Upper lobe of left lung (tissue), 6 donors: ENCODE measurements around the gene CYP4V2. TPM values are rescaled to one million over a fixed set of nuclear protein-coding genes. Genes with fewer than 3 reads are reported as not detected.
A peak's percentile ranks its signal among the peaks of the same experiment; 100 is the strongest.

Experiments
- ATAC-seq, 2 donors: fragments of 200-7000 bp; cut with Tn5 transposase; one replicate each; pipeline ENCODE4 v1.9.1; 2022; ENCODE audit warnings: mild to moderate bottlenecking in 2 of 2, moderate library complexity in 2 of 2; ENCODE audit not compliant: low FRiP score in 2 of 2
- DNase-seq, 2 donors: peaks; one replicate each; pipeline ENCODE4 v3.0.0-alpha.2; 2019 to 2020
- H3K27ac ChIP-seq, 4 donors: fragments of 200-600 bp; sonication (generic); one replicate each; pipeline ENCODE4 v1.5.1; 2016 to 2019
- H3K27me3 ChIP-seq, 4 donors: fragments of 200-600 bp; sonication (generic); one replicate each; pipeline ENCODE4 v1.5.1; 2017 to 2019
- H3K36me3 ChIP-seq, 4 donors: fragments of 200-600 bp; sonication (generic); one replicate each; pipeline ENCODE4 v1.5.1; 2016 to 2019
- H3K4me1 ChIP-seq, 4 donors: fragments of 200-600 bp; sonication (generic); one replicate each; pipeline ENCODE4 v1.5.1; 2018 to 2019
- H3K4me3 ChIP-seq, 4 donors: fragments of 200-600 bp; sonication (generic); one replicate each; pipeline ENCODE4 v1.5.1; 2017 to 2019; ENCODE audit warnings: mild to moderate bottlenecking in 2 of 4, moderate library complexity in 1 of 4
- H3K9me3 ChIP-seq, 4 donors: fragments of 200-600 bp; sonication (generic); one replicate each; pipeline ENCODE4 v1.5.1; 2018 to 2019
- CTCF ChIP-seq, 6 experiments: fragments of 450-650 bp in 4 of 6; fragments of 200-600 bp in 2 of 6; sonication (generic) in 2 of 6; IDR thresholded peaks; one replicate each; pipeline ENCODE4 v1.5.1; 2016 to 2019; ENCODE audit warnings: antibody characterized with exemption in 6 of 6
- EP300 ChIP-seq, 4 donors: sonication (generic); formaldehyde crosslinking; IDR thresholded peaks; one replicate each; pipeline ENCODE4 v1.5.1; 2017; ENCODE audit warnings: antibody characterized with exemption in 4 of 4, control low read depth in 2 of 4
- POLR2A ChIP-seq, 4 donors: fragments of 450-650 bp; IDR thresholded peaks; one replicate each; pipeline ENCODE4 v1.5.1; 2016 to 2017; ENCODE audit warnings: antibody characterized with exemption in 4 of 4, mild to moderate bottlenecking in 2 of 4
- POLR2AphosphoS5 ChIP-seq, 2 donors: sonication (generic); formaldehyde crosslinking; IDR thresholded peaks; one replicate each; pipeline ENCODE4 v1.5.1; 2017; ENCODE audit warnings: antibody characterized with exemption in 2 of 2
- WGBS, 2 donors: methylation state at CpG; one replicate each; pipeline ENCODE4 v1.1.5; 2017 to 2018; 5-methylcytosine and 5-hydroxymethylcytosine counted together
- total RNA-seq, 6 donors: library from RNA; depleted of rRNA in 4 of 6; stranded (reverse); fragments of >200 nt in 4 of 6; gene quantifications; one replicate each; pipeline versions ENCODE4 v1.1.0 to v1.2.1, GENCODE V29; 2016 to 2021
- donor health status: DM: no; HTN: no; CAD: no; lungs with moderate emphysema.
- donor health status: DM: no; HTN: yes; CAD: no; lungs with severe emphysema.

Gene CYP4V2
- total RNA-seq, 6 donors from 2014 or later, result 30.7 to 44.7 (median 33.1) TPM

- TF ChIP-seq CTCF (IDR thresholded peaks at IDR 0.05) (no peak), EP300 (IDR thresholded peaks at IDR 0.05) (no peak), POLR2AphosphoS5 (IDR thresholded peaks at IDR 0.05) (no peak), POLR2A (IDR thresholded peaks at IDR 0.05) (no peak)
- Histone ChIP-seq H3K9me3 (no peaks in the 10 kb centered on the region), H3K4me3 (peak overlapping the region in 1 of 4 donors; percentile 43), H3K36me3 (peaks cover 0 to 11% (median 9%) of the 10 kb centered on the region in 4 donors), H3K27me3 (no peaks in the 10 kb centered on the region), H3K4me1 (peaks cover 4 to 8% (median 6%) of the 10 kb centered on the region in 4 donors), H3K27ac (peak overlapping the region in 2 of 4 donors; percentile 35 to 46)
- ATAC-seq (no peak), DNase-seq (peak in 1 of 2 donors; percentile 35)
- WGBS, 2 donors, result 84 to 93% methylated on average over 12 to 13 of the region's 13 CpGs
Observed at GRCh38 chr4:186204686-186205085, 13.3 kb downstream of the CYP4V2 start.

GRCh38 chr4:186205156-186205555 lies 13.8 kb downstream of the CYP4V2 start:
- Histone ChIP-seq H3K27ac (no peak overlapping the region), H3K9me3 (no peaks in the 10 kb centered on the region), H3K36me3 (peaks cover 0 to 15% (median 11%) of the 10 kb centered on the region in 4 donors), H3K4me3 (peak overlapping the region in 1 of 4 donors; percentile 43), H3K27me3 (no peaks in the 10 kb centered on the region), H3K4me1 (peaks cover 4 to 8% (median 6%) of the 10 kb centered on the region in 4 donors)
- ATAC-seq (no peak), DNase-seq (no peak)
- 84 to 92% methylated on average over 8 of the region's 8 CpGs for WGBS, 2 donors
- no peak for TF ChIP-seq EP300 (IDR thresholded peaks at IDR 0.05)
- no peak for TF ChIP-seq CTCF (IDR thresholded peaks at IDR 0.05)
- TF ChIP-seq POLR2AphosphoS5 (IDR thresholded peaks at IDR 0.05), result no peak
- TF ChIP-seq POLR2A (IDR thresholded peaks at IDR 0.05), result no peak

GRCh38 chr4:186216465-186217024 lies 25.2 kb downstream of the CYP4V2 start:
- TF ChIP-seq EP300 (IDR thresholded peaks at IDR 0.05) (no peak), CTCF (IDR thresholded peaks at IDR 0.05) (no peak), POLR2AphosphoS5 (IDR thresholded peaks at IDR 0.05) (no peak), POLR2A (IDR thresholded peaks at IDR 0.05) (no peak)
- H3K27ac ChIP-seq, result no peak overlapping the region
- WGBS, 2 donors, result 69 to 78% methylated on average over 8 of the region's 8 CpGs
- DNase-seq (no peak), ATAC-seq (no peak)
- no peak overlapping the region for H3K4me3 ChIP-seq
- H3K27me3 ChIP-seq, result no peaks in the 10 kb centered on the region
- H3K36me3 ChIP-seq, result no peaks in the 10 kb centered on the region
- H3K9me3 ChIP-seq, result no peaks in the 10 kb centered on the region
- no peaks in the 10 kb centered on the region for H3K4me1 ChIP-seq

- H3K4me3 ChIP-seq, result no peak overlapping the region
Observed at GRCh38 chr4:186217733-186218293, 26.4 kb downstream of the CYP4V2 start.

More at GRCh38 chr4:186217733-186218293, 26.4 kb downstream of the CYP4V2 start:
- Histone ChIP-seq H3K27me3 (no peaks in the 10 kb centered on the region), H3K36me3 (no peaks in the 10 kb centered on the region), H3K27ac (no peak overlapping the region), H3K9me3 (no peaks in the 10 kb centered on the region), H3K4me1 (no peaks in the 10 kb centered on the region)
- DNase-seq (no peak), ATAC-seq (no peak)
- WGBS, 2 donors, result 45 to 62% methylated on average over 1 of the region's 1 CpG
- TF ChIP-seq POLR2A (IDR thresholded peaks at IDR 0.05) (no peak), CTCF (IDR thresholded peaks at IDR 0.05) (no peak)
